Stimulated activated CD8-positive, alpha-beta memory T cell treated with anti-CD3 and anti-CD28 coated beads, Interleukin-12 subunit alpha, Interleukin-12 subunit beta, amount 100 ng/mL, for 24 hours (primary cell): ENCODE results near the gene PSMA6.
"Not testable (repeated sequence)": the region's sequence is repeated elsewhere in the genome, so short reads cannot be mapped to it uniquely, and the experiment has no call there.

Experiments used
- DNase-seq: peaks from one replicate; pipeline ENCODE4 v3.0.0-alpha.2; 2020; ENCODE audit errors: extremely low read depth

Gene PSMA6

DNA sequence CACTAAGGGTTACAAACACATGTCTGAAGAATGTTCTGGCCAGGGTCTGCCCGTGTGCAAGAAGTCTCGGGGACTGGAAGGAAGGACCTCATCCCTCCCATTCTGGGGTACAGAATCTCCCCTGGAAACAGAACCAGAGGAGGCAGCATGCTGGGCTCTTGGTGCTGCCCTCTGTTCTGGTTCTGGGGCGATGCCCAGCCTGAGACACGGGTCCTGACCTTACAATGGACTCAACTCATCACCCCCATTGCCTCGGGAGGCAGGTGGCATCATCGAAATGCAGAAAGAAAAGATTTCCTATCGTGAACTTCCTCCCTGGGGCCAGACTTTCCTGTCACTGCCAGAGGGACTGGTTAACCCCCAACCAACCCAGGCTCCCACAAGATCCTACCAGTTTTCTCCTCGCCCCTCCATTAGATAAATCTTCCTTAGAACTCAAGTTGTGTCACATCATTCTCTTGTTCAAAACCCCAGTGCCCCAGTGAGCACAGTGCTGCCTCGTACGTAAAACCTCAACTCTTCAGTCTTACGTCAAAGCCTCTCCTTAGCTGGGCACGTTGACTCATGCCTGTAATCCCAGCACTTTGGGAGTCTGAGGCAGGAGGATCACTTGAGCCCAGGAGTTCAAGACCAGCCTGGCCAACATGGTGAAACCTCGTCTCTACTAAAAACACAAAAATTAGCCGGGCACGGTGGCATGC, 52.1 kb downstream of the PSMA6 start:
- no peak for DNase-seq

DNA sequence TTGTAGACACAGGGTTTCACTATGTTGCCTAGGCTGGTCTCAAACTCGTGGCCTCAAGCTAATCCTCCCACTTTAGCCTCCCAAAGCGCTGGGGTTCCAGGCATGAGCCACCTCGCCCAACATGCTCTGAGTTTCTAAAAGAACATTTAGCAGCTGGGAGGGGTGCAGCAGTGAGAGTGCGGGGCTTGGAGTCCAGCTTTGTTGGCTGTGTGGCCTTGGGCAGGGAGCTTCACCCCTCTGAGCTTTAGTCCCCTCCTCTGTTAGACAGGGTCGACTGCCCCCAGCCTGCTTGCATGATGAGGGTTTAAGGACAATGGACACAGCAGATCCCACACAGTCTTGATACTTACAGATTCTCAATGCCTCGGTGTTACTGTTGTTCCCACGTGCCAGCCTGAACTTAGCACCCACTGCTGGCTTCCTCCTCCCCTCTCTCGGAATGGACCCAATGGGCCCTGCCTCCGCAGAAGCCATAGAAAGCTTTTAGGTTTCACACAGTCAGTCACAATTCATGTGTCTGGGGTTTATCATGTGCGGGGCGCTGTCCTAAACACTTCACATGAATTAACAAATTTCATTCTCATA, 54.6 kb downstream of the PSMA6 start:
- DNase-seq: no peak

DNA sequence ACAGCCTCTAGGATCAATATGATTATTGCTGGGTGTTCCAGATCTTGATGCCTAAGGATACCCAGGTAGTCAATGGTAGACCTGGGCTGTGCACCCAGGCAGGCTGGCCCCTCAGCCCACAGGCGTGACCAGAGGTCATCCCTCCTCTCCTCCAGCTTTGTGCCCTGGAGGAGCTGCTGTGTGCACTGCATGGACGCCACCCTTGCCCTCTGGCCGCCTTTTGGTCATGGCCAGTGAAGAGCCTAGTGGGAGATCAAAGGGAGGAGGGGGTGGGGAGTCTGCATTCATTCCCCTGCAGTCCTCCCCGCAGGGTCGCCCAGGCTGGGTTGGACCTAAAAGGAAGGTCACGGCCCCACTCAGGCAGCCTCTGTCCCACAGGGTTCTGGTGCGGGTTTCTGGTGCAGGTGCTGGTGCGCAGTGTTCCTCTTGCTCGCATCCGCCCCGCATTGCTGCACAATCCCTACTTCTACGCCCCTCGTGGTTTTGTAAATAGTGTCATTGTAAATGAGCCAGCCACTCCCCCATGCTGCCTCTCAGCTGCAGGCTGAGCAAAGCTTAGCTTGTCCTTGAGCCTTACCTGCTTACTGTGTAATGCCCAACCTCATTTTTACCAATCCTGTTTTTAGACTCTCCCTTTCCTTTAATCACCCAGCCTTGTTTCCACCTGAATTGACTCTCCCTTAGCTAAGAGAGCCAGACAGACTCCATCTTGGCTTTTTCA, 55.3 kb downstream of the PSMA6 start:
- no peak for DNase-seq

DNA sequence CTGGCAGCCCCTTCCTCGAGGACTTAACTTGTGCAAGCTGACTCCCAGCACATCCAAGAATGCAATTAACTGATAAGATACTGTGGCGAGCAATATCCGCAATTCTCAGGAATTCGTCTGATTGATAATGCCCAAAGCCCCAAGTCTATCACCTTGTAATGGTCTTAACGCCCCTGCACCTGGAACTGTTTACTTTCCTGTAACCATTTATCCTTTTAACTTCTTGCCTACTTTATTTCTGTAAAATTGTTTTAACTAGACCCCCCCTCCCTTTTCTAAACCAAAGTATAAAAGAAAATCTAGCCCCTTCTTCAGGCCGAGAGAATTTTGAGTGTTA, 55.8 kb downstream of the PSMA6 start:
- DNase-seq: not testable (repeated sequence)

DNA sequence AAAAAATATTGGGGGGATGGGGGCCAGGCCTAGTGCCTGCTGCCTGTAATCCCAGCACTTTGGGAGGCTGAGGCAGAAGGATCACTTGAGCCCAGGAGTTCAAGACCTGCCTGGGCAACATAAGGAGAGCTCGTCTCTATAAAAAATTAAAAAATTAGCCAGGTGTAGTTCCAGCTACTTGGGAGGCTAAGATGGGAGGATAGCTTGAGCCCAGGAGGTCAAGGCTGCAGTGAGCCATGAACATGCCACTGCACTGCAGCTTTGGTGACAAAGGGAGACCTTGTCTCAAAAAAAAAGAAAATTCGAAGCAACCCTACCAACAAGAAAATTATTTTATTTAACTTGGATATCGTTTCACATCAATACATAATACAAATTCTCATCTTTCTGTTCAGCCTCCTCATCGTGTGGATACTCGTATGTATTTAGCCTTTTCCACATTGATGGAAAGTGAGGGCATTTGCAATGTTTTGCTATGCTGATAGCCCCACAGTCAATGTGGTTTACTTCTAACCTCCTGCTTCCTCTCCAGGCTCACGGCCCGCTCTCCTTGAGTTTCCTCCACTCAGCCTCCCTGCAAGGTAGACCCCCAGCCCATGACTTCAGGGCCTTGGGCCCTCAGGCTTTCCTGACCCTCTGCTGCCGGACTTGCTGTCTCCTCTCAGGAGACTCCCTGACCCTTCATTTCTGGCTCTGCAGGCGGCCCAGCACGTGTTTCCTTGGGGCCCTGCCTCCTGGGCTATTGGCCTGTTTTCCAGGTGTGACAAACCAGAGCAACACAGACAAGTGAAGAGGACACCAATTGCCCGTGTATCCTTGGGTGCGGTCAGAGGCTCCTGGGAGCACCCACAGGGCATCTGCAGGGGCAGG, 57.5 kb downstream of the PSMA6 start:
- no peak for DNase-seq

DNA sequence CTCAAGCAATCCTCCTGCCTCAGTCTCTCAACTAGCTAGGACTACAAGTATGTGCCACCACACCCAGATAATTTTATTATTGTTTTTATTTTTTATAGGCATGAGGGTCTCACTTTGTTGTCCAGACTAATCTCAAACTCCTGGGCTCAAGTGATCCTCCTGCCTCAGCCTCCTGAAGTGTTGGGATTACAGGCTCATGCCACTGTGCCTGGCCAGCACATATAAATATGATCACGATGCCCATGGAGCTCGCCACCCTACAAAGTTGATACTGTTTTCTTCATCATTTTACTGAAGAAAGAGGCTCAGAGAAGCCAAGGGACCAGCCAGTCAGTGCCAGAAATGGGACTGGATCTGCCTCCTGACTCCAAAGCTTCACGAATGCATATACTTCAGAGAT, 59.3 kb downstream of the PSMA6 start:
- DNase-seq: no peak

DNA sequence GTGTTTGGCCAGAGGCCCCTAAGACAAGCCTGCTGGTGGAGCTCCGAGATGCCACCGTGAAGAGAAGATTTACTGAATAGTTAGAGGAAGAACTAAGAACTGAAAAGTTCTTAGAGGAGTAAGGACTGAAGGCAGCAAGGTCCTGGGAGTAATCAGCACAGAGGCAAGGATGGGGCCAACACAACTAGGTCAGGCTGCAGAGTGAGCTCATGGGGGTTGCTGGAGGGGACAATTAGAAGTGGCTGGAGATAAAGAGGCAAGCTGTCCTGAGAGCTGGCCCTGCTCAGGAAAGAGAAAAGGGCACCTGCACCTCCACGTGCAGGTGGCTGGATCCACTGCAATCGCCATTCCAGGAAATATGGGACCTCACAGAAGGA, 59.7 kb downstream of the PSMA6 start:
- DNase-seq: no peak

DNA sequence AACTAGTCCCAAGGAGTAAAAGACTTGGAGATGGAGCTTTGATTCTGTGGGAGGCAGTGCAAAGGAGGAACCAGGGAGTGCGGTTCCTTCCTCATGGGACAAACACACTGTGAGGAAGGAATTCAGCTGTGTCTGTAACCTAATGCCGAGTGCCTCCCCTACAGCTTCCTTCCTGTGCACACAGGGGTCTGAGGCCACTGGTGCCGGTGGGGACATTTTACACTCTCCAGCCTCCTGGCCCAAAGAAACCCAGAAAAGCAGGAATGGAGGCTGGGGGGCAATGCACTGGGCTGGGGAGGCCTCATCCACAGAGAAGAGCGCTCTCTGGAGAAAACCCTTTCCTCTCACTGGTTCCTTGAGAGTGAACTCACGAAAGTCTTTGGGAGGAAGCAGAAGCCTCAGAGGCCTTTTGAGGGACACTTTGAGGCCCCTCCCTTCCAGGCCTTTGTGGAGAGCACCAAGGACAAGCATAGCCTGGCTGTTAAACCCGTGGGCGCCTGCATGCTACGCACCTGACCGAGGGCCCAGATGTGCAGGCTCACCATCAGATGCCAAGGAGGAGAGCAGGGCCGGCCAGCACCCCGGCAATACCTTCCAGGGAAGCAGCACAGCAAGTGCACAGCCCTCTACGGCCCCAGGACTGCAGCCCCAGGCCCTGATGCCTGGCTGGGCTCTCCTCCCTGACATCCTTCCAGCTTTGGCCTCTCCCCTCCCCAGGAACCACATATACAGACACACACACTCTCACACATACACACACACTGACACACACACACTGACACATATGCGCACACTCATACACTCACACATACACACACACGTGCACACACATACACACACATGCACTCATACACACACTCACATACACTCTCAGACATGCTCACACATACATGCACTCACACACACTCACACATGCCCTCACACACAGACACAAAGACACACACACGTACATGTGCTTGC, 60.4 kb downstream of the PSMA6 start:
- no peak for DNase-seq

DNA sequence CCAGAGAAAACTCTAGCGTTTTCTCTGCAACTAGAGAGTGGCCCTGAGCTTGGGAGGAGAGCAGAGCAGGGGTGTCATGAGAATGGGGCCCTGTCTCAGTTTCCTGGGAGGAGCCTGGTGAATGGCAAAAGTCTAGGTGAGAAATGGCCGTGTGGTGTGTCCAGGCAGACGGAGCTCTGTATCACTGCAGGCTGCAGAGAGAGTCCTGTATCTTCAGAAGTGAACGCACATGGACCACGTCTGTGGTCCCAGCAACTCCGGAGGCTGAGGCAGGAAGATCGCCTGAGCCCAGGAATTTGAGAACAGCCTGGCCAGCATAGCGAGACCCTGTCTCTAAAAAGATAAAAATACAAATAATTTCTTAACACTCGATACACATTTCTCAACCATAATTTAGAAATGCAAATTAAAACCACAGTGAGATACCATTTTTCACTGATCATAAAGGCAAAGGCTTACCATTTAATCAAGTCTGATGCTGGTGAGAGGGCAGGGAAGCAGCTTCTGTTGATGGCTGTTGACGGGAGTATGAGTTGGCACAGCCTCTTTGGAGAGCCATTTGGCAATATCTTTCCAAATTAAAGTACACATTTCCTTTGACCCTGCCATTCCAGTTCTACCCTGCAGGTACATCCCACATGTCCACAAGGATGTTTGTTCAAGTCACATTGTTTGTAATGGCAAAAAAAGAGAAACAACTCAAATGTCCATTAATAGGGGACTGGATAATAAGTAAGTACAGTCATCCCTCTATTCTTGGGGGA, 61.4 kb downstream of the PSMA6 start:
- no peak for DNase-seq

DNA sequence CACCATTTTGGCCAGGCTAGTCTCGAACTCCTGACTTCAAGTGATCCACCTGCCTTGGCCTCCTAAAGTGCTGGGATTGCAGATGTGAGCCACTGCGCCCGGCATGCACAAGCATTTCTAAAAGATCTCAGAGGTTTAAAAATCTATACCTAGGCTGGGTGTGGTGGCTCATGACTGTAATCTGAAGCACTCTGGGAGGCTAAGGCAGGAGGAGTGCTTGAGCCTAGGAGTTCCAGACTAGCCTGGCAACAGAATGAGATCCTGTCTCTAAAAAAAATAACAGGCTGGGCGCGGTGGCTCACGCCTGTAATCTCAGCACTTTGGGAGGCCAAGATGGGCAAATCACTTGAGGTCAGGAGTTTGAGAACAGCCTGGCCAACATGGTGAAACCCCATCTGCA, 63.1 kb downstream of the PSMA6 start:
- not testable (repeated sequence) for DNase-seq

DNA sequence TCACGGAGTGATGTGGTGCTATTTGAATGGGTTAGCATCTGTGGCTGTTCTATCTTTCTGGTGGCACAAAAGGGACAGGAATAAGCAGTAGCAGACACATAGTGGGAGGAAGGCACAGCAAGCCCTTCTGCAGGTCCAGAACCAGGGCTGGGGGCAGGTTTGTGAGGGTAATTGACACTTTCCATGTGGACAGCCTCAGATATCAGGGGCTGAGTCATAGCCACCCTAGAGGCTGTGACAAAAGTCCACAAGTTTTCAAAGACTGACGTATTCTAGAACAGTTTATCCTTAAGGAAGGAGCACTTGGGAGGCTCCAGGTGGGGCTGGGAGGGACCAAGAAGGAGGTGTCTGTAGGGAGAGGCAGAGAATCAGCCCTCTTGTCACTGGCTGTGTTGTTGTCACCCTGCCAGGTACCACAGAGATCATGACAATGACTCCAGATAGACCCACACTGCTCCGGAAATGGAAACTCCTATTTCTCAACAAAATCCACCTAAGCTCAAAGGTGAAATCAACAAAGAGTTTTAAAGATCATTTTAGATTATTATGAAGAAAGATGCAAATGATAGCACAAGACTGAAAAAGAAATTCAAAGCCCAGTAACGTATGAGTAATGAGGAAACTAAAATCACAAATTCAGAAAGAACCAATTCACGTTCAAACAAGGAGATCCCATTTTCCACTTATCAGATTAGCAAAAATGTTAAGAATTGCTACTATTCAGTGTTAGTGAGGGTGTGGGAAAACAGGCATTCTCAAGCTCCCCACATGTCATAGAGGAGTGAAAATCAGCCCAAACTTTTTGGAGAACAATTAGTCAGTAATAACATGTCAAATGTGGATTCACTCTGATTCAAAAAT, 64.0 kb downstream of the PSMA6 start:
- DNase-seq: no peak

DNA sequence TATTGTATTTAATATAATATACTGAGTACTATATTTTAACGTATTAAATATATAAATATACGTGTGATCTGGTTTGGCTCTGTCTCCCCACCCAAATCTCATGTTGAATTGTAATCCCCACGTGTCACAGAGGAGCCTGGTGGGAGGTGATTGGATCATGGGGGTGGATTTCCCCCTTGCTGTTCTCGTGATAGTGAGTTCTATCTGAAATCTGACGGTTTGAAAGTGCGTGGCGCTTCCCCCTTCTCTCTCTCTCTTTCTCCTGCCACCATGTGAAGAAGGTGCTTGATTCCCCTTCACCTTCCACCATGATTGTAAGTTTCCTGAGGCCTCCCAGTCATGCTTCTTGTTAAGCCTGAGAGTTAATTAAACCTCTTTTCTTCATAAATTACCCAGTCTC, 67.5 kb downstream of the PSMA6 start:
- not testable (repeated sequence) for DNase-seq

DNA sequence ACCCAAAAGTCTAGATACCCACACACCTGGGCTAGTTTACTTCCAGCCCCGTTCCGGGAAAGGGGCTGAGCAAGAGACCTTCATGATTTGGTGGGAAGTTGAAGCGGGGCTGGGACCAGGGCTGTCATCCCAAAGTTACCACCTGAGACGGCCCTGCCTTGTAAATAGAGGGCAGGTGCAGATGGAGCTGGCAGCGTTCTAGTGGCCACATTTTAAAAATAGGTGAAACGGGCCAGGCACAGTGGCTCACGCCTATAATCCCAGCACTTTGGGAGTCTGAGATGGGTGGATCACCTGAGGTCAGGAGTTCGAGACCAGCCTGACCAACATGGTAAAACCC, 68.9 kb downstream of the PSMA6 start:
- no peak for DNase-seq

DNA sequence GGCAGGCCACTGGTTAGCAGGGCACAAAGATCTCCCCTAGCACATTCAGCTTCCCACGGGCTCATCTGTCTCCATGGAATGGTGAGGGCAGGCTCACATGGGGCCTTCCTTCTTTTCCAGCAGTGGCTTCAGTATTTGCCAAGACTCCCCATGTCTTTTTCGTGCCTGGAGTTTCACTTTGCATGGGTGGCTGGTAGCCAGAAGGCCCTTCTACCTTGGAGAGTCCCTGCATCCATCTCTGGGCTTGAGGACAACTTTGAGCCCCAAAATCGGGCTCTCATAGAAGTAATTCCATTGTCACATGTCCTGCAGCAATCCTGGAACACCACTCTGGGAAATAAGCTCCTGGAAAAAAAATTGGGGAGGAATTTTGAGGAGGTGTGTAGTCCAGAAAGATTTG, 70.3 kb downstream of the PSMA6 start:
- DNase-seq: no peak

DNA sequence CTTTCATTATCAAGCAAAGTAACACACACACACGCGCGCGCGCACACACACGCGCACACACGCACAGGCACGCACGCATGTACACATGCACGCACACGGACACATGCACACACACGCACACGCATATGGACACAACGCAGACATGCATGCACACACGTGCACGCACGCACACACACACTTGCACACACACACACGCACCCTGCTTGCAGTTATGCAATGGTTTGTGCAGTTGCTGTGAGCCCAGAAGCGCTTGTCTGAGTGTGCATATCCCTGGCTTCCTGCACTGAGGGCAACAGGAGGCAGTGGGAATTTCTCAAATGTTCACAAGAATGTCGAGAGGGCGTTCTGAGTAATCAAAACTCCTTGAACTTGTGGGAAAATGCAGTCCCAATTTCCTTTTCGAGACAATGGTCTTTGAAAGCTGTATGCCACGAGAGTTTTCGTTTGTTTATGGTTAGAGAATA, 70.8 kb downstream of the PSMA6 start:
- no peak for DNase-seq

DNA sequence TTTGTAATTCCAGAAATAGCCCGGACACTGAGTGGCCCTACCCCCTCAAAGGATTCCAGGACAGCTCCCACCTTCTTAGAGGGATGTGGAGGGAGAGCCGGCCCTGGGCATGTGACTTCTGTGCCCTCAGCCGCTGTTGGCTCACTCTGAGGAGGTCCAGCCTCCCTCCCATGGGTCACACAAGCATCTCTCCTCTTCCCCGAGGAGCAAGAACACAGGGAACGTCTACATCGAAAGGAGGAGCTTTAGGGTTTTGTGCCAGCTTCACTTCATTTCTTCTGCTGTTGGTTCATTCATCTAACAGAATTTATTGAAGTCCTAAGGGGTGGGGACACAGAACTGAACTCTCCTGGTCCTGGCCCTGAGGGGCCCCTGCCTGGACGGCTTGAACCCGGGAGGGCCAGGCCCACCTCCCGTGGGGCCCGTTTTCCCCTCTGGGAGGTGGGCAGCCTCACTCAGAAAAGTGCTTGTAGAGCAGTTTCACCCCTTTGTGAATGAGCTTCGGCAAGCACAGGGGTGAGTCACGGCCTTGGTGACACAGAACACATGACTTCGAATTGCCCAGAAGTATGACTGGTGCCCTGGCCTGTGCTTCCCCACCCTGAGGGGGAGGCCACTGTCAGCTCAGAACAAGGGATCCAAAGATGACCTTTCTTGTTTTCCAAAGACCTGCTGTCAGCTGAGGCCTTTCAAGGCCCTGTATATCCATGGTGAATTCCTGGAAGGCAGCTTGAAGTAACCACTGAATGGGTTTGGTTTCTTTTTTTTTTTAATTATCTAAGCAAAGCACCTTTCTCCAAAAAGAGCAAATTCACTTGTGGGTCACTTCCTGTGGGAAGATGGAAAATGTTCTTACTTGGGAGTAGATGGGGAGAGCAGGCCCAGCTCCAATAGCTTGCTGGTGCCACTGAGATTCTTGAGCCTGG, 73.2 kb downstream of the PSMA6 start:
- DNase-seq: peak; percentile 65

DNA sequence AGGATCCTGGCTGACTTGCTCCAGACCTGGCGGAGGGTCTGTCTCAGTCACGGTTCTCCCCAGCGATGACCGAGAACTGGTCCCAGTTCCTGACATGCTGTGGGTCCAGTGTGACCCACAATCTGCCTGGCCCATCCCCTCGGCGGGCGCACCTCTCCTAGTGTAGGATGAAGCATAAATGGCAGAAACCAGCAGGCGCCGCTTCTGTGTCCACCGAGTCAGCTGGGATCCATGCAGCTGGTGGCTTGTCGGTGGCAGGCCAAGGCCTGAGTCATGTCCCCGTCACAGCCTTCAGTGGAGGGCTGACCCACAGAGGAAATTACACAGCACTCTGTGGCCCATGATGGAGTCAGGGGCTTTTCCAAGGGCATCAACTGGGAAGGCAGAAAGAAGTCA, 73.9 kb downstream of the PSMA6 start:
- no peak for DNase-seq

DNA sequence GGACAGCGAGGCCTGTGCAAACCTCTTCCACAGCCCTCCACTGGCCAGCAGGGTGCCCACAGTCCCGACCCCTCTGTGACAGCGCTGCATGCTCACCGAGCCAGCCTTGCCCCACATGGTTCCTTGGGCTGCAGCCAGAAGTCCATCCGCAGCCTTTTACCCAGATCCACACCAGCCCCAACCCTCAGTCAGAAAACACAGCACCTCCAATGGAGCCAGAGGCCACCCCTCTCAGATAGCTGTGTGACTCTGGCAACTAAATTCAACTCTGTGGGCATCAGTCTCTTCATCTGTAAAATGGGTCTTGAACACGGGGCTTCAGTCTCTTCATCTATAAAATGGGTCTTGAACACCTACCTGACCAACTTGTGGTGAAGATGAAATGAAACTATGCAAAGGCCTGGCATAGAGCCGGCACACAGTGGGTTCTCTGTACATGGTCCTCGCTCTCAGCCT, 74.4 kb downstream of the PSMA6 start:
- no peak for DNase-seq

DNA sequence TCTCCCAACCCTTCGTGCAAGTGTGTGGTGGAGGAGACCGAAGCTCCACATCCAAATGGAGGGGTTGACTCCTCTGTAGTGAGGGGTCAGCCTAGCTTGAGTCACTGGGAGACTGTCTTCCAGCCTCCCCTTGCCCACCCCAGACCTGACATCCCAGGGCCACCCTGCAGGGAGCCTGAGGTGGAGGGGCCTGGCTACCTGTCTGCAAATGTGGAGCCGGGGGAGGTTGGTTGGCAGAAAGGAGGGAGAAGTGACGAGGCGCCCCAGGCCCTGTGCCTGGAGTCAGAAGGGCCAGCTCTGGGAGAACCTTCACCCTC, 74.8 kb downstream of the PSMA6 start:
- no peak for DNase-seq
